Astrocyte (in vitro differentiated cells and primary cell): ENCODE measurements around the gene IER5L. TPM values are rescaled to one million over a fixed set of nuclear protein-coding genes. Genes with fewer than 3 reads are reported as not detected.

Source experiments
- DNase-seq: peaks from one replicate; pipeline ENCODE4 v3.0.0-alpha.2; 2010; ENCODE audit warnings: low read depth
- FAIRE-seq: peaks from 2 replicates; lab custom pipeline; 2011; peaks lifted over from hg19 to GRCh38; lab: Jason Lieb, UNC
- H2AFZ ChIP-seq: 2 replicates; pipeline ENCODE4 v1.6.0; 2012; ENCODE audit warnings: low read depth, low read length, inconsistent platforms
- H3K27ac ChIP-seq: 2 replicates; pipeline ENCODE4 v1.5.1; 2011; ENCODE audit warnings: low read depth, low read length, inconsistent platforms
- H3K27me3 ChIP-seq: 2 replicates; pipeline ENCODE4 v1.6.0; 2011; ENCODE audit warnings: low read length, inconsistent platforms; ENCODE audit not compliant: insufficient read depth
- H3K36me3 ChIP-seq: 2 replicates; pipeline ENCODE4 v1.5.1; 2011; ENCODE audit warnings: low read length, inconsistent platforms; ENCODE audit not compliant: insufficient read depth
- H3K4me1 ChIP-seq: 2 replicates; pipeline ENCODE4 v1.5.1; 2011; ENCODE audit warnings: low read length, inconsistent platforms; ENCODE audit not compliant: insufficient read depth
- H3K4me2 ChIP-seq: 2 replicates; pipeline ENCODE4 v1.6.0; 2012; ENCODE audit warnings: low read length, inconsistent platforms
- H3K4me3 ChIP-seq: 2 replicates; pipeline ENCODE4 v1.5.1; 2011; ENCODE audit warnings: low read depth, mild to moderate bottlenecking, low read length, inconsistent platforms; ENCODE audit not compliant: insufficient read depth
- H3K79me2 ChIP-seq: 2 replicates; pipeline ENCODE4 v1.6.0; 2012; ENCODE audit warnings: mild to moderate bottlenecking, low read length, inconsistent platforms; ENCODE audit not compliant: insufficient read depth
- H3K9ac ChIP-seq: 2 replicates; pipeline ENCODE4 v1.6.0; 2012; ENCODE audit warnings: mild to moderate bottlenecking, low read length, inconsistent platforms
- H3K9me3 ChIP-seq: 2 replicates; pipeline ENCODE4 v1.5.1; 2012; ENCODE audit warnings: low read depth, mild to moderate bottlenecking, low read length, inconsistent platforms; ENCODE audit not compliant: insufficient read depth
- H4K20me1 ChIP-seq: 2 replicates; pipeline ENCODE4 v1.6.0; 2012; ENCODE audit warnings: low read length, inconsistent platforms; ENCODE audit not compliant: insufficient read depth
- H3K27ac Mint-ChIP-seq: one replicate; pipeline ENCODE4 v1.8.0; 2021; ENCODE audit warnings: mild to moderate bottlenecking, mixed read lengths; ENCODE audit not compliant: unreplicated experiment
- H3K27me3 Mint-ChIP-seq: one replicate; pipeline ENCODE4 v1.8.0; 2021; ENCODE audit warnings: low read depth, mixed read lengths; ENCODE audit not compliant: unreplicated experiment
- H3K36me3 Mint-ChIP-seq: one replicate; pipeline ENCODE4 v1.8.0; 2021; ENCODE audit warnings: low read depth, mixed read lengths; ENCODE audit not compliant: unreplicated experiment
- H3K4me1 Mint-ChIP-seq: one replicate; pipeline ENCODE4 v1.8.0; 2021; ENCODE audit warnings: low read depth, mixed read lengths; ENCODE audit not compliant: unreplicated experiment
- H3K4me3 Mint-ChIP-seq: one replicate; pipeline ENCODE4 v1.8.0; 2021; ENCODE audit warnings: mild to moderate bottlenecking, moderate library complexity, mixed read lengths; ENCODE audit not compliant: unreplicated experiment
- H3K9me3 Mint-ChIP-seq: one replicate; pipeline ENCODE4 v1.8.0; 2021; ENCODE audit warnings: mild to moderate bottlenecking, mixed read lengths; ENCODE audit not compliant: unreplicated experiment
- EZH2 ChIP-seq: IDR thresholded peaks from 2 replicates; pipeline ENCODE4 v1.6.1; 2012; ENCODE audit warnings: mild to moderate bottlenecking, low read length, inconsistent platforms; ENCODE audit not compliant: insufficient read depth
- total RNA-seq: library from RNA; stranded (reverse); gene quantifications from 2 replicates; pipeline ENCODE4 v1.2.1, GENCODE V29; 2021
- TF ChIP-seq, protein P1 (sequence below): IDR thresholded peaks from 2 replicates; pipeline ENCODE4 v1.5.1; 2011; ENCODE audit warnings: low read depth, mild to moderate bottlenecking, inconsistent platforms, low read length, moderate library complexity; ENCODE audit not compliant: insufficient read depth

Gene IER5L
- total RNA-seq, 1 donor from 2014 or later = 47.0 TPM

DNA sequence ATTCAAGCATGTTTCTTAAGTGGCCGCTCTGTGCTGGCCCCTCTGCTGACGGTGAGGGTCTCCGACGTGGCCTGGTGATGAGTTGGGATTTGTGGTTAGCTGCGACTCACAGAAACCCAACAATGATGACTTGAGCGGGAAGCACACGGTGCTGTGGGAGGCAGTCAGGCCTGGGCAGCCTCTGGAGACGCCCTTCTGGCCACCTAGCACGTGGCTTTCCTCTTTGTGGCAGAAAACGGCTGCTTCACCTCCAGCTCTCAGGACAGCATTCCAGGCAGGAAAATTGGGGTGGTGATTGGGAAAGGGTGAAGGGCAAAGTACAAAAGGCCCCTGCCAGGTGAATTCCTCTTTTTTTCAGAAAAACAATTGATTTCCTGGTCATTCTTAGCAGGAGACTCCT lies 17.5 kb upstream of the IER5L start:
- H3K27ac Mint-ChIP-seq = no peak overlapping the region
- Histone ChIP-seq H3K4me3 (no peak overlapping the region), H3K36me3 (no peaks in the 10 kb centered on the region), H2AFZ (no peak overlapping the region), H3K79me2 (no peaks in the 10 kb centered on the region), H3K4me2 (no peak overlapping the region), H3K9me3 (no peaks in the 10 kb centered on the region), H3K27me3 (peaks cover 4% of the 10 kb centered on the region), H3K9ac (no peak overlapping the region), H4K20me1 (no peaks in the 10 kb centered on the region), H3K27ac (no peak overlapping the region), H3K4me1 (peaks cover 13% of the 10 kb centered on the region)
- DNase-seq (no peak), FAIRE-seq (no peak)
- peaks cover 3% of the 10 kb centered on the region for H3K36me3 Mint-ChIP-seq
- no peak for TF ChIP-seq EZH2
- TF ChIP-seq, protein P1, sequence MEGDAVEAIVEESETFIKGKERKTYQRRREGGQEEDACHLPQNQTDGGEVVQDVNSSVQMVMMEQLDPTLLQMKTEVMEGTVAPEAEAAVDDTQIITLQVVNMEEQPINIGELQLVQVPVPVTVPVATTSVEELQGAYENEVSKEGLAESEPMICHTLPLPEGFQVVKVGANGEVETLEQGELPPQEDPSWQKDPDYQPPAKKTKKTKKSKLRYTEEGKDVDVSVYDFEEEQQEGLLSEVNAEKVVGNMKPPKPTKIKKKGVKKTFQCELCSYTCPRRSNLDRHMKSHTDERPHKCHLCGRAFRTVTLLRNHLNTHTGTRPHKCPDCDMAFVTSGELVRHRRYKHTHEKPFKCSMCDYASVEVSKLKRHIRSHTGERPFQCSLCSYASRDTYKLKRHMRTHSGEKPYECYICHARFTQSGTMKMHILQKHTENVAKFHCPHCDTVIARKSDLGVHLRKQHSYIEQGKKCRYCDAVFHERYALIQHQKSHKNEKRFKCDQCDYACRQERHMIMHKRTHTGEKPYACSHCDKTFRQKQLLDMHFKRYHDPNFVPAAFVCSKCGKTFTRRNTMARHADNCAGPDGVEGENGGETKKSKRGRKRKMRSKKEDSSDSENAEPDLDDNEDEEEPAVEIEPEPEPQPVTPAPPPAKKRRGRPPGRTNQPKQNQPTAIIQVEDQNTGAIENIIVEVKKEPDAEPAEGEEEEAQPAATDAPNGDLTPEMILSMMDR = no peak
- peaks cover 10% of the 10 kb centered on the region for H3K27me3 Mint-ChIP-seq
- H3K9me3 Mint-ChIP-seq = peaks cover 12% of the 10 kb centered on the region
- H3K4me3 Mint-ChIP-seq = no peak overlapping the region
- peaks cover 7% of the 10 kb centered on the region for H3K4me1 Mint-ChIP-seq

DNA sequence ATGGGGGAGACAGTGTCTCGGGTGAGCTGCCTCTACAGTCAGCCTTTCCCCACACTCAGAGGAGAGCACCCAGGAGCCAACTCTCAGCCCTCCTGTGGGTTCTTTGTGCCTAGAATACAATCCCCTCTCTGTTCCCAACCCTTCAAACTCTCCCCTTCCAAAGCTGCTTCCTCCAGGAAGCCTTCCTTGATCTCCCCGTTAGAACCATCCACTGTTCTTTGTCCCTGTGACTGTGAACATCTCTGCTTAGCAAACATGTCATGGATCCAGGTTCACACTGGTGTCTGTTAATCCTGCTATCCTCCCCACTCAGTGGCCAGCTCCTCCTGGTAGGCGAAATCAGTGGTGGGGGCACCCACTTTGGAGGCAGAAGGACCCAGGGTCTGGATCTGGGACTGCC lies 16.2 kb upstream of the IER5L start:
- Histone ChIP-seq H4K20me1 (no peaks in the 10 kb centered on the region), H3K4me1 (peaks cover 13% of the 10 kb centered on the region), H3K27ac (no peak overlapping the region), H2AFZ (no peak overlapping the region), H3K4me2 (no peak overlapping the region), H3K27me3 (peaks cover 4% of the 10 kb centered on the region), H3K9me3 (no peaks in the 10 kb centered on the region), H3K36me3 (no peaks in the 10 kb centered on the region), H3K9ac (no peak overlapping the region), H3K4me3 (no peak overlapping the region), H3K79me2 (no peaks in the 10 kb centered on the region)
- Mint-ChIP-seq H3K4me1 (peaks cover 7% of the 10 kb centered on the region), H3K36me3 (peaks cover 3% of the 10 kb centered on the region), H3K9me3 (peaks cover 11% of the 10 kb centered on the region), H3K27me3 (peaks cover 18% of the 10 kb centered on the region), H3K27ac (no peak overlapping the region), H3K4me3 (no peak overlapping the region)
- FAIRE-seq (no peak), DNase-seq (no peak)
- TF ChIP-seq, protein P1 = no peak

DNA sequence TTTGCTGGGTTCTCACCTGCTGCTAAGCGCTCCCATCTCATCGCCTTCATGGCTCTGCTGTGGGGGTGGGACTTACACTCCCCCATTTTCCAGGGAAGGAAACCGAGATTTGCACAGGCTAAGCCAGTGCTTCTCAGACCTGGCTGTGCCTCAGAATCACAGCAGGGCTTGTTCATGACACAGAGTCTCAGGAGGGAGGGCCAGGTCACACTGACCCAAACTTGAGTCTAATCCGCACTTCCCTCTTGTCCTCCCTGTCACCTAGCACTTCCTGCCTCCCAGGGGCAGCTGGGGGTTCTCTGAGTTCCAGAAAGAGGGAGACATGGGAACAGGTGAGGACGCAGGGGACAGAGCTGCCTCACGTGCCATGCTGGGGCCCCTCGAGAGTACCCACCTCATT lies 15.6 kb upstream of the IER5L start:
- peaks cover 6% of the 10 kb centered on the region for H3K4me1 Mint-ChIP-seq
- FAIRE-seq = no peak
- no peak overlapping the region for H3K27ac Mint-ChIP-seq
- Histone ChIP-seq H3K36me3 (no peaks in the 10 kb centered on the region), H2AFZ (no peak overlapping the region), H3K4me3 (no peak overlapping the region), H3K4me1 (peaks cover 11% of the 10 kb centered on the region), H3K27ac (no peak overlapping the region), H4K20me1 (no peaks in the 10 kb centered on the region), H3K9me3 (no peaks in the 10 kb centered on the region), H3K9ac (no peak overlapping the region), H3K27me3 (peaks cover 4% of the 10 kb centered on the region), H3K4me2 (no peak overlapping the region), H3K79me2 (no peaks in the 10 kb centered on the region)
- no peak for DNase-seq
- peaks cover 3% of the 10 kb centered on the region for H3K36me3 Mint-ChIP-seq
- peaks cover 12% of the 10 kb centered on the region for H3K9me3 Mint-ChIP-seq
- TF ChIP-seq, protein P1 = no peak
- TF ChIP-seq EZH2 = no peak
- H3K27me3 Mint-ChIP-seq = peaks cover 24% of the 10 kb centered on the region
- no peak overlapping the region for H3K4me3 Mint-ChIP-seq
